ENCODE data around the gene SLC37A1.

GRCh38 chr21:42629933-42630589, 116.4 kb downstream of the SLC37A1 start:
- no peak for TF ChIP-seq CTCF (IDR thresholded peaks at IDR 0.05)
- TF ChIP-seq POLR2A (IDR thresholded peaks at IDR 0.05): no peak
